Skeletal muscle cell (primary cell): ENCODE results near the gene COL13A1.
A peak's percentile ranks its signal among the peaks of the same experiment; 100 is the strongest.

Experiments used
- DNase-seq: peaks from one replicate; pipeline ENCODE4 v3.0.0-alpha.2; 2010; ENCODE audit warnings: low read depth
- H3K4me3 ChIP-seq: 2 replicates; pipeline ENCODE4 v1.5.1; 2011; ENCODE audit warnings: low read depth, mild to moderate bottlenecking, control low read depth, low read length, moderate library complexity

The COL13A1 gene

DNA sequence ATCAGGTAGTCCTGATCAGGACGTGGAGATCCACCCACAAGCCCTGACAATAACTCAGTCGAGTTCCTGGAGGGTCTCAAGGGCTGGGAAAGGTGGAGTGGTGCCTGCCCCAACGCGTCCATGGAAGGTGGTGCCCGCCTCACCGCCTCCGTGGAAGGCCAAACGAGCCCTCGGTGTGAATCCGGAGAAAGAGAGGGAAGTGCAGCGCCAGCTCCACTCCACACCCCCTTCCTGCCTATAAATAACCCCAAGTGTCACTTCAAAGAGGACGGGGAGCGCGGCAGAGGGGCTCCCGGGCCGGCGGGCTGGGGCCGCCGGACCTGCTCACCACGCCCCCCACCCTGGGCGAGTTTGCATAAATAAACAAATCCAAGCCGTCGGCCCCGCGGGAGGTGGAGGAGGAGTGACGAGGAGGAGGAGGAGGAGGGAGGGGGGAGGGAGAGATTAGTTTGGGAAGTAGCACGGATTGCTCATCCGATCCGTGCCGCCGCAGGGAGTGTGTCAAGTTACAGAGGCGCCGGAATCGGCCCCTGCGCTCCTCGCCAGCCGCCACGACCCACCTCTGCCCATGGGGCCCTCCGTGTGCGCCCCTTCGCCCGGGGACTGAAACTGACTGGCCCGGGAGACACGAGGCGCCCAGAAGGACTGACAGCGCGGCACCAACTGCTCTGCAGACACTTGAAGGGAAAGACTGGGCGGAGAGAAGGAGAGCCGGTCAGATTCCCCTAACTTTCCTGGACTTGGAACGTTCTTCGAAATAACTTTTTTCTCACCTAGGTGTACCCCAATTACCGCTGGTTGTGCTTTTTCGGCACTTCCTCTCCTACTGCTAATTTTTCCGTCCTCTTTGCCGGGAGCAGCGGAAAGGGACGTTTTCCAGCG is at the start of gene COL13A1:
Gene COL13A1 (plus strand): TSS at position 473 of the 882 bp plus-strand sequence. CDS start 518 bp downstream, outside the sequence.
- no peak for DNase-seq
- peak within 1 kb of the TSS; percentile 75 for H3K4me3 ChIP-seq

DNA sequence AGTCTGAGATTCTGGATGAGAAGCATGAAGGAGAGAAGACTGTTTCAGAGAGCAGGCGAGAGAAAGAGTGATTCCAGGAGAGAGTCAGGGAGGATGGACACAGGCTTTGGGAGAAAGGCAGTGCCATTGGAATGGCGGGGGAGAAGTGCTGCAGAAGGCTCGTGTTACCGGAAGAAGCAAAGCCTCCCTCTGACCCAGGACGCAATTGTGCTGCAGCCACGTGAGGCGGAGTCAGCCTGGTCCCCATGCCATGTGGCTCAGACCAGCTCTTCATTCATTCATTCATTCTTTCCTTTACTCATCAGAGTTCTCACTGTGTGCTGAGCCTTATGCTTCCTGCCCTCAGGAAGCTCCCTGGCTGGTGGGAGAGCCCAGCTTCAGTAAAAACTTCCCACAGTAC is 49.2 kb upstream of the COL13A1 start:
- no peak for DNase-seq
- H3K4me3 ChIP-seq: no peak overlapping the region

- H3K4me3 ChIP-seq: no peak overlapping the region
- DNase-seq: no peak
Measured at GRCh38 chr10:69756279-69756678, 45.4 kb upstream of the COL13A1 start.

DNA sequence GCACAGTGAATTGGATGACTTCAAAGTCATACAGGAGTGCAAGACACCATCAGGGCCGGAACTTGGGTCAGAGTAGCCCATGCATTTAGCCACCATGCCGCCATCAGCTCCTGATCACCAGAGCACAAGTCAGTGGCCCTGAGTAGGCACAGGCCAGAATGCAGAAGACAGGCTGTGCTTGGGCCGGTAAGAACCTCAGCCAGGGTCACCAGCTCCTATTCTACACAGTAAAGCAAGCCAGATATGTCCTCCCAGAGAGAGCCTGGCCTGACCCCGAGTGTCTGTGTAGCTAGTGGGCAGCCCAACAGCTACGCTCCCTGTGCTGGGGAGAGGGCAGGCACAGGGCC is 44.5 kb upstream of the COL13A1 start:
- H3K4me3 ChIP-seq: no peak overlapping the region
- DNase-seq: no peak

DNA sequence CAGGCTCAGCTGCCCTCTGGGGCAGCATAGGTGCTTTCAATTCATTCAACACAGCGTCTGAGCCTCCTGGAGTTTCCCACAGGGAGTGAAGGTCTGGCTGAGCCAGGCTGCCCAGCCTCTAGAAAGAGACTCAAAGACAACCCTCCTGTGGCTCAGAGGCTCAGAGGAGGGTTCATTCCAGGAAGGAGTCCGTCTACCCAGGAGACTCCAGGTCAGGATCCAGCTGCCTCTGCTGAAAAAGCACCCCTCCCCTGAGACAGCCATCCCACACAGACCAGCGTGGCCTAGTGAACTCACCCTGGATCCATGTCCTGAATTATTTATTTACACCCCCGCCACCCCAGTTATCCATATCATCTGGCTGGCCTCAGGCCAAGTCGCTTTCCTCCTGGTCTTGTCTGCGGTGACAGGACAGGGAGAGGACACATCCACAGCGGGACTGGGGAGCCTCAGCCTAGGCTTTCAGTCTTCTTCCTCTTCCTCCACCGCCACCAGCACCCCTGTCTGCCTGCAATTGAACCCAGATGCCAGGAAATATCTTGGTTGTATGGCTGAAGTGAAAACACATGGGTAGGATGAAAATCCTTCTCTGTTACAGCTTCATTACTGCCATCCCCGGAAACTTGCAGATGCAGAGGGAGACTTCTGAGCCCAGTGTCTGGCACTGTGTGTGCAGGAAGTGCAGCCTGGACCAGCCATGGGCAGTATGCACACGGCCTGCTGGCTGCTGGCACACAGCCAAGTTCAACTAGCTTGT is 44.0 kb upstream of the COL13A1 start:
- no peak for DNase-seq
- H3K4me3 ChIP-seq: no peak overlapping the region

DNA sequence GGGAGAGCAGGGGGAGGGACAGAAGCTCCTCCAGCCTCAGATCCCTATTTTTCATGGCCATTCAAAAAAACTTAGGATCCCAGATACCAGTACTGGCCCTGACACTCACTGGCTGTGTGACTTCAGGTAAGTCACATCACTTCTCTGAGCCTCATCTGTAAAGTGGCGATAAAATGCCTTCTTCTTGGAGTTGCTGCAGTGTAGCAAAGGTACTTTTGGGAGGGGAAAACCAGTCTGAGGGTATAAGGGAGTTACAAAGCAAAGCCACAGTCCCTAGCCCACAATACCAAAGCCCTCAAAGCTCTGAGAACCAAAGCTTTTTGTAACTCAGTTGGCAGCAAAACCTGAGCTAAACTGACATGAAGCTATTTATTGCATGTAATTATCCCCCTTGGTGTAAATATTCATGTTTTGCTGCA is 43.4 kb upstream of the COL13A1 start:
- DNase-seq: no peak

GRCh38 chr10:69759641-69760040 is 42.1 kb upstream of the COL13A1 start:
- no peak overlapping the region for H3K4me3 ChIP-seq

More for the DNA sequence above, 43.4 kb upstream of the COL13A1 start:
- no peak overlapping the region for H3K4me3 ChIP-seq

GRCh38 chr10:69760072-69760471 is 41.6 kb upstream of the COL13A1 start:
- H3K4me3 ChIP-seq: no peak overlapping the region
- no peak for DNase-seq

More at GRCh38 chr10:69759641-69760040, 42.1 kb upstream of the COL13A1 start:
- DNase-seq: no peak

- no peak overlapping the region for H3K4me3 ChIP-seq
- DNase-seq: no peak
Measured at GRCh38 chr10:69761320-69761719, 40.4 kb upstream of the COL13A1 start.

DNA sequence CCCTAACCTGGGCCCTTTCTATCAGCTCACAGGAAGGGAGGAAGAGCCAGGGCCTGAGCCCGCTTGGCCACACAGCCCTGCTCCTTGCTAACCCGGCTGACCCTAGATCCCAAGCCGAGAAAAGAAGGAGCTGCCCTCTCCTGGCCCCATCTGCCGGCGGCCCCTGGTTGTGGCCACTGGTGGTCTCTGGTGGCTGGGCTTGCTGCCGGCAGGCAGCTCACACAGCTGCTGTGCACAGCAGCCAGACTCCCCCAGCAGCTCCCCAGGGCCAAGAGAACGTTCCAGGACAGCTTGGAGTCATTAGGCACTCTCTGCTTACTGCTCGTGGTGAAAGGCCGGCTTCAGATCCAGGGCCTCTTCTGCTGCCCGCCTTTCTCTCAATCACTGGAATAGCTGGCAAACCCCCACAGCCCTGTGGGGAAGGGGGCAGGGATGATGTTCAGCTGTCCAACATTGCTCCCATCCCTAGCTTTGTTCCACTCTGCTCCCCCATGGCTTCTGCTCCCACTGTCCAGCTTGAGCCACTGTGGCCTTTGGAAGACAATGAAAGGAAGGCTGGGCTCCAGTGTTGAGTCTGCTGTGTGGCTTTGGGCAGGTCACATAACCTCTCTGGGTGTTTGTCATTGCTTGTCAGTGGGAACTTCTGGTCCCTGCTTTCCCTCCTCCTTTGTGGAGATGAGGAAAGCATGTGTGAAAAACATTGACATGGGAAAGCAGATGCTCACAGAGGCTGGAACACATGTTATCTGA is 35.4 kb upstream of the COL13A1 start:
- no peak for DNase-seq
- H3K4me3 ChIP-seq: no peak overlapping the region

GRCh38 chr10:69767793-69768192 is 33.9 kb upstream of the COL13A1 start:
- H3K4me3 ChIP-seq: no peak overlapping the region
- no peak for DNase-seq

DNA sequence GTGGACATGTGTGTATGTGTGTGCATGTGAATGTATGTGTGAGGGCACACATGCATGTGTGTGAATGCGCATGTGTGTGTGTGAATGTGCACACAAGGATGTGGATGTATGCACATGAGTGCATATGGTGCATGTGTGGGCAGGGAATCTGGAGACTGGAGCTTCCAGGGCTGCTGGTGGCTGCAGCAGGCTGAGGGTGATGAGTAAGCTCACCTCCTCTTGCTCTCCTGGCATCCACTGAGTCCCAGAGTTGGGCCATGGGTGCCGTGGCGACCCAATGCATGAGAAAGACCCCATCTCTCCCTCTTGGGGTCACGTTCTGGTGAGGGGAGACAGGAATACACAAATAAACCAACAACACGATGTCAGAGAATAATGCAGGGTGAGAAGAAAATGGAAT is 33.3 kb upstream of the COL13A1 start:
- DNase-seq: no peak
- H3K4me3 ChIP-seq: no peak overlapping the region

DNA sequence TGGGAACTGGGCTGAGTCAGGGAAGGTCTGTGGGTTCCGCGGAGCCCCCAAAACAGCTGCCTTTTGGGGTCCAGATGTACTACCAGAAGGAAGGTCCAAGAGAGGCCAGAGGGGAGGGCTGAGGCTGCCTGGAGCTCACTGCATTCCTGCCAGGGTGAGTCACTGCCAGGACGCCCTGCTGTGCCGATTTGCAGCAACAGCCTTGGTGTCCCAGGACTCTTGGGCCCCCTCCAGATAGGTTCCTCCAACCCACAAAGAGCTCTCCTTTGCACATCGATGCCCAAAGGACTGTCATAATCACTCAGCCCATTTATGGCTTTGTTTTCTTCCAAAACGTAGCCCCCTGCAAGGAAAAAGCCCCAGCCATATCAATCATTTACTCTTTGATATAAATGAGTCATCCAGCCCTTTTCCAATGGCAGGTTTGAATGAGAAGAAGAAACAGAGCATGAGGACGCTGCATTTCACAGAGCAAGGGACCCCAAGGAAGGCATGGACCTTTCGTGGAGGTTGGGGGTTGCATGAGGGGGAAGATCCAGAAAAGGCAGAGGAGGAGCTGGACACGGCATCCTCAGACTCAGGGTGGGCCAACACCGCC is 32.2 kb upstream of the COL13A1 start:
- peak; percentile 43 for DNase-seq
- H3K4me3 ChIP-seq: no peak overlapping the region

DNA sequence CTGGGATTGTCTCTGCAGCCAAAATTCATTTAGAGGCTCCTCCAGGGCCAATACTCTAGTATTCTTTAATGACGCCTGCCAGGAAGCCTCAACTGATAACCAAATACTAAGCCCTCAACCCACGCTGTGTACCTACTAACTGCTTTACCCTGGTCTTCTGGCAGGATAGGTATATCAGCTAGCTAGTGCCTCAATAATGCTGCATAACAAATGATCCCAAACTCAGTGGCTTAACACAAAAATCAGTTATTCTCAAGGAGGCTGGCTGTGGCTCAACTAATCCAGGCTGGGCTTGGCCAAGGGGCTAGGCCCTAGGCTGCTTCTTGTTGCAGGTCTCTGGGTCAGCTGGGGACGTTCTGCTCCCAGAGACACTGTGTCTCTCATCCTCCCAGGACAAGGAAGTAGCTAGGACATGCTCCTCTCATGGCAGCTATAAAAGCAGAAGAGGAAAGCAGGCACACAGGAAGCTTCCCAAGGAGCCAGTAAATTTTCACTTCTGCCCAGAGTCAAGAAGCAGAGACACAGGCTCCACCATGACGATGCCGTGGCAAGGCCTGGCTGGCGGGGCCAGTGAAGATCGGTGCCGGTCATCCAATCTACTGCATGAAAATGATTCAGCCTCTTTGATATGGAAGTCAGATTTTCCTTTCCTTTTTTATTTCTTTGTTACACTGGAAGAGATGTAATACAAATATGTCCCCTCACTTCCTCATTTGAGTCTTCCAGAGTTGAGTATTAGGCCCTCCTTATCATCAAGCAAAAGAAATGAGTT is 28.6 kb upstream of the COL13A1 start:
- H3K4me3 ChIP-seq: no peak overlapping the region
- no peak for DNase-seq

GRCh38 chr10:69774596-69774995 is 27.1 kb upstream of the COL13A1 start:
- no peak for DNase-seq
- no peak overlapping the region for H3K4me3 ChIP-seq

DNA sequence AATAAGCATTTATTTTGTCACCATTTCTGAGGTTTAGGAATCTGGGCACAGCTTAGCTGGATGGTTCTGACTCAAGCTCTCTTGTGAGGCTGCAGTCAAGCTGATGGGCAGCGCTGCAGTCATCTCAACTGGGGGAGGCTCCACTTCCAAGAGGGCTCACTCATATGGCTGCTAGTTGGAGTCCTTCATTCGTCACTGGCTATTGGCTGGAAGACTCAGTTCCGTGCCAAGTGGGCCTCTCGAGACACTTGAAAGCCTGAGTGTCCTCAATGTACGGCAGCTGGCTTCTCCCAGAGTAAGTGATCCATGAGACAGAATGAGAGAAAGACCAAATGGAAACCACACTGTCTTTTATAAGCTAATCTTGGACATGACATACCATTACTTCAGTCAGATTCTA is 21.6 kb upstream of the COL13A1 start:
- no peak for DNase-seq
- H3K4me3 ChIP-seq: no peak overlapping the region

GRCh38 chr10:69781576-69781975 is 20.1 kb upstream of the COL13A1 start:
- no peak for DNase-seq
- no peak overlapping the region for H3K4me3 ChIP-seq

- DNase-seq: no peak
- H3K4me3 ChIP-seq: no peak overlapping the region
Measured at GRCh38 chr10:69783515-69783914, 18.2 kb upstream of the COL13A1 start.

GRCh38 chr10:69786791-69787190 is 14.9 kb upstream of the COL13A1 start:
- no peak for DNase-seq
- H3K4me3 ChIP-seq: no peak overlapping the region
